Effector memory CD8-positive, alpha-beta T cell (primary cell): Measurements from ENCODE around the gene GTF2H3.

ENCODE experiments used
- ATAC-seq: fragments of 150-1000 bp; cut with Tn5 transposase; replicated peaks from 2 replicates; pipeline ENCODE4 v1.10.0; 2021; ENCODE audit warnings: mild to moderate bottlenecking, moderate library complexity
- DNase-seq, 3 experiments: peaks; one replicate each; pipeline ENCODE4 v3.0.0; 2021
- H3K27ac Mint-ChIP-seq, 2 donors: one replicate each; pipeline ENCODE4 v1.8.0; 2022; ENCODE audit warnings: mild to moderate bottlenecking in 2 of 2, mixed read lengths in 2 of 2, moderate library complexity in 2 of 2
- H3K27me3 Mint-ChIP-seq, 2 donors: one replicate each; pipeline ENCODE4 v1.8.0; 2022; ENCODE audit warnings: mixed read lengths in 2 of 2
- H3K36me3 Mint-ChIP-seq: one replicate; pipeline ENCODE4 v1.8.0; 2022; ENCODE audit warnings: mild to moderate bottlenecking, moderate library complexity, mixed read lengths; ENCODE audit not compliant: insufficient read depth
- H3K4me1 Mint-ChIP-seq, 2 donors: one replicate each; pipeline ENCODE4 v1.8.0; 2022; ENCODE audit warnings: low read depth in 2 of 2, mixed read lengths in 2 of 2
- H3K4me3 Mint-ChIP-seq, 2 donors: one replicate each; pipeline ENCODE4 v1.8.0; 2022; ENCODE audit warnings: mild to moderate bottlenecking in 2 of 2, mixed read lengths in 2 of 2, moderate library complexity in 2 of 2
- H3K9me3 Mint-ChIP-seq, 2 donors: one replicate each; pipeline ENCODE4 v1.8.0; 2022; ENCODE audit warnings: mixed read lengths in 2 of 2

Gene GTF2H3

GRCh38 chr12:123656392-123656791 lies 22.8 kb downstream of the GTF2H3 start:
- Mint-ChIP-seq H3K4me1 (peaks cover 0 to 2% of the 10 kb centered on the region in 2 donors), H3K9me3 (no peaks in the 10 kb centered on the region), H3K36me3 (peaks cover 23% of the 10 kb centered on the region), H3K27ac (peak overlapping the region in 1 of 2 donors; percentile 72), H3K27me3 (no peaks in the 10 kb centered on the region), H3K4me3 (no peak overlapping the region)
- no peak for ATAC-seq
- no peak for DNase-seq

GRCh38 chr12:123657211-123657610 lies 23.6 kb downstream of the GTF2H3 start:
- Mint-ChIP-seq H3K36me3 (peaks cover 15% of the 10 kb centered on the region), H3K27ac (no peak overlapping the region), H3K4me3 (no peak overlapping the region), H3K27me3 (no peaks in the 10 kb centered on the region), H3K9me3 (no peaks in the 10 kb centered on the region), H3K4me1 (peaks cover 0 to 2% of the 10 kb centered on the region in 2 donors)
- DNase-seq (no peak), ATAC-seq (no peak)

DNA sequence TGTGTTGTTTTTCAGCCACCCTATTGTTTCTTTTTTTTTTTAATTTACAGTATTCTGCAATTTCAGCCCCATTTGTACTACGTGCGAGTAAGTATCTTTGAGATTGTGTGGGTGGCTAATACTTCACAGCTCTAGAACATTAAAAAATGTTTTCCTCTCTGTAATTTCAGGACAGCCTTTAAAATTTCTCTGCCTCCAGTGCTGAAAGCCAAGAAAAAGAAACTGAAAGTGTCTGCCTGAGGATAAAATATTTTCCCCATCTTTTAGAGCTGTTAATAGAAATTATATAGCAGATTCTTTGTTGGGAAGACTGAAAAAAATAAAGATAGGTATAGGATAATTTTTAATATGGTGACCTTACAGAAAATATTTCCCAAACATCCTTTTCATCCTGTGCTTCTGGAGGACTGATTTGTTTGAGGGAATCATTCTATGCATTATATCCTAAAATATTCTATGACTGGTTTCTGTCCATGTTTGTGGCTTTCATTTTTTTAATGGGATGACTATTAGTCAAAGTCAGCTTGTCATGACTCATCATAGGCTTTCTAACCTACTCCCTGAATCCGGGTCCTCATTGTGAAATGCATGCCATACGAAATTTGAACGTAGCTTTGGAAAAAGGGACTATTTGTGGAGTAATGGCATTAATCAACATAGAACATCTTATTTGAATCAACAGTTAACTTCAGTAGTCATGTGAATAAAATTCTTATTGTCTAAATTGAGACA lies 26.5 kb downstream of the GTF2H3 start:
- Mint-ChIP-seq H3K9me3 (no peaks in the 10 kb centered on the region), H3K36me3 (peaks cover 7% of the 10 kb centered on the region), H3K27ac (peak overlapping the region; percentile 20 to 75), H3K4me1 (peaks cover 0 to 2% of the 10 kb centered on the region in 2 donors), H3K27me3 (no peaks in the 10 kb centered on the region), H3K4me3 (no peak overlapping the region)
- DNase-seq (no peak), ATAC-seq (no peak)

- ATAC-seq (no peak), DNase-seq (no peak)
- Mint-ChIP-seq H3K9me3 (no peaks in the 10 kb centered on the region), H3K27ac (no peak overlapping the region), H3K4me3 (no peak overlapping the region), H3K27me3 (no peaks in the 10 kb centered on the region), H3K4me1 (peaks cover 8 to 13% of the 10 kb centered on the region in 2 donors), H3K36me3 (peaks cover 5% of the 10 kb centered on the region)
Measured at GRCh38 chr12:123667771-123668170, 34.1 kb downstream of the GTF2H3 start.

DNA sequence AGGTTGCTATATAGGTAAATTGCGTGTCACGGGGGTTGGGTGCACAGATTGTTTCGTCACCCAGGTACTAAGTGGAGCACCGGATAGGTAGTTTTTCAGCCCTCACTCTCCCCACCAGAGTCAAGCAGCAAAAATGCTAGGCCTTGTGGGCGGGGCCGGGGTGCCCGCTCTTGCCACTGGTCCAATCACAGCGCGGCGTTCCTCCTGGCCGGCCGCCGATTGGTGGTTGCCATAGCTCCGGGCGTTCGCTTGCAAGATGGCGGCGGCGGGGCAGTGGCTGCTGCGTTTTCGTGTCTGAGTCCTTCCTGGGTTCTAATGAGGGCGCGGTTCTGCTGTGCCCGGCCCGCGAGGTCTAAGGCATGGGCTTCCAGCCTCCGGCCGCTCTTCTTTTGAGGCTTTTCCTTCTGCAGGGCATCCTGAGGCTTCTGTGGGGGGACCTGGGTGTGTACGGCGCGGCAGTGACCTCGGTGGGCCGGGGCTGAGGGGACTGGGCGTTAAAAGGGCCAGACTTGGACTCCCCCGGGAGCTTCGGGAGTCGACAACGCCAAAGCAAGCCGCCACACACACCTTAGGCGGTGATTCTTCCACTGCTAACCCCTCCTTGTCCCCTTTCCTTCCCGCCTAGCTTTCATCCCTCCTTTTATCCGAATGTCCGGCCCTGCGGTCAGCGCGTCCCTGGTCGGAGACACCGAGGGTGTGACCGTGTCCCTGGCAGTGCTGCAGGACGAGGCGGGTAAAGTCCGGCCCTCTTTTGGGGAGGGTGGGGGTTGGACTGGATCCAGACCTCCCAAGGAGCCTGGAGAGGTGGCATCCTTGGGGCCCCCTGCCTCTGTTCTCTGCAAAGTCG lies 37.5 kb downstream of the GTF2H3 start, which contains the start of gene TCTN2:
Gene TCTN2, plus strand, starts transcription at position 232 of the 847 bp plus-strand sequence. Its CDS starts 128 bp downstream, at position 360.
- Mint-ChIP-seq H3K36me3 (peaks cover 12% of the 10 kb centered on the region), H3K4me3 (peak within 1 kb of the TSS; percentile 86 to 92), H3K27ac (peak within 1 kb of the TSS; percentile 82 to 92), H3K4me1 (peaks cover 13% of the 10 kb centered on the region in 2 donors), H3K9me3 (no peaks in the 10 kb centered on the region), H3K27me3 (no peaks in the 10 kb centered on the region)
- ATAC-seq = peak; percentile 100
- peak; percentile 91 to 92 (median 91) for DNase-seq

- peak overlapping the region; percentile 44 to 92 for H3K27ac Mint-ChIP-seq
- no peak for ATAC-seq
- H3K9me3 Mint-ChIP-seq = no peaks in the 10 kb centered on the region
- H3K4me3 Mint-ChIP-seq = peak overlapping the region; percentile 86 to 92
- peaks cover 13% of the 10 kb centered on the region in 2 donors for H3K4me1 Mint-ChIP-seq
- no peak for DNase-seq
- no peaks in the 10 kb centered on the region for H3K27me3 Mint-ChIP-seq
- H3K36me3 Mint-ChIP-seq = peaks cover 14% of the 10 kb centered on the region
Measured at GRCh38 chr12:123671876-123672275, 38.2 kb downstream of the GTF2H3 start.

DNA sequence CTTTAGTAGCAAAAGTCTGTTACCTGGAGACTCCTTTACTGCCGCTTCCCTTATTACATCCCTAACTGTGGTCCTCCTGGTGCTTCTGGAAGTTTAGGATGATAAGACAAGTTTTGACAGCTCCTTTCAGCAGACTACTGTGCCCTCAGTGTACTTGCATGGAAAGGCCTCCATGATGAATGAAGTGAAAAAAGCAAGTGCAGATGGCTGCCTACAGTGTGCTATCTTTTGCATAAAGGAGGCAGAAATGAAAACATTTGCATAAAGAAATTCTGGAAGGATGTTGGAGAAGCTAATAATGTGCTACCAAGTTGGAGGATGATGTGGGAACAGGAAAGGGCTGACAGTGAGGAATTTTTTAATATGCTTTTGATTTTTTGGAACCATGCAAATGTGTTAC lies 41.8 kb downstream of the GTF2H3 start:
- no peak for DNase-seq
- Mint-ChIP-seq H3K4me3 (no peak overlapping the region), H3K9me3 (no peaks in the 10 kb centered on the region), H3K27ac (no peak overlapping the region), H3K36me3 (peaks cover 33% of the 10 kb centered on the region), H3K27me3 (no peaks in the 10 kb centered on the region), H3K4me1 (peaks cover 13% of the 10 kb centered on the region in 2 donors)
- ATAC-seq = no peak

GRCh38 chr12:123676616-123677320 lies 43.1 kb downstream of the GTF2H3 start:
- Mint-ChIP-seq H3K27ac (no peak overlapping the region), H3K27me3 (no peaks in the 10 kb centered on the region), H3K4me3 (no peak overlapping the region), H3K4me1 (peaks cover 3 to 12% of the 10 kb centered on the region in 2 donors), H3K36me3 (peaks cover 30% of the 10 kb centered on the region), H3K9me3 (no peaks in the 10 kb centered on the region)
- no peak for ATAC-seq
- no peak for DNase-seq

- no peak for ATAC-seq
- Mint-ChIP-seq H3K9me3 (no peaks in the 10 kb centered on the region), H3K36me3 (peaks cover 30% of the 10 kb centered on the region), H3K4me1 (no peaks in the 10 kb centered on the region), H3K27ac (no peak overlapping the region), H3K27me3 (no peaks in the 10 kb centered on the region), H3K4me3 (no peak overlapping the region)
- DNase-seq = no peak
Measured at GRCh38 chr12:123678981-123679380, 45.4 kb downstream of the GTF2H3 start.

- H3K36me3 Mint-ChIP-seq = peaks cover 22% of the 10 kb centered on the region
- no peaks in the 10 kb centered on the region for H3K9me3 Mint-ChIP-seq
- no peak overlapping the region for H3K4me3 Mint-ChIP-seq
- no peaks in the 10 kb centered on the region for H3K27me3 Mint-ChIP-seq
- no peak overlapping the region for H3K27ac Mint-ChIP-seq
- DNase-seq = no peak
- H3K4me1 Mint-ChIP-seq = no peaks in the 10 kb centered on the region
- ATAC-seq = no peak
Measured at GRCh38 chr12:123681605-123682004, 48.0 kb downstream of the GTF2H3 start.

- H3K4me1 Mint-ChIP-seq = no peaks in the 10 kb centered on the region
- no peak overlapping the region for H3K4me3 Mint-ChIP-seq
- DNase-seq = no peak
- H3K36me3 Mint-ChIP-seq = peaks cover 22% of the 10 kb centered on the region
- ATAC-seq = no peak
- H3K27ac Mint-ChIP-seq = no peak overlapping the region
- no peaks in the 10 kb centered on the region for H3K27me3 Mint-ChIP-seq
- no peaks in the 10 kb centered on the region for H3K9me3 Mint-ChIP-seq
Measured at GRCh38 chr12:123683964-123684363, 50.3 kb downstream of the GTF2H3 start.

DNA sequence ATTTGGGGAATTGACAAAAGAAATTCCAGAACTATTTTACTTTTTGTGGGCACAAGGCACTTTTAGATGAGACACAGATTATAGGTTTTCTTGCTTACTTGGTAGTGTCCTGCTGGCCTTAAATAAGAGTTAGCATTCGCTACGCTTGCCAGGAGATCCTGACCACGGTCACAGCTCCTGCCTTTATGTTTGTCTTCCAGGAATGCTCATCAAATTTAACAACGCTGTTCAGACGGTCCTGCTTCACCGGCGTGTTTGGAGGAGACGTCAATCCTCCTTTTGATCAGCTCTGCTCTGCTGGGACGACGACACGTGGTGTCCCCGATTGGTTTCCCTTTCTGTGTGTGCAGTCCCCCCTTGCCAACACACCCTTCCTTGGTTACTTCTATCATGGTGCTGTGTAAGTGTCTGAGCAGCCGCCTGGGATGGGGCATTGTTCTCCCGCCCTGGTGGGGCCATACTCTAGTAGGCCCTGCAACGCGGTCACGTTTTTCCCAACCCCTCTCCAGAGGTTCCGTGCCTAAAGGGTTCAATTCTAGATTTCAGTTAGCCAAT lies 53.1 kb downstream of the GTF2H3 start:
- no peak for ATAC-seq
- H3K27ac Mint-ChIP-seq = no peak overlapping the region
- no peaks in the 10 kb centered on the region for H3K4me1 Mint-ChIP-seq
- no peak for DNase-seq
- no peaks in the 10 kb centered on the region for H3K27me3 Mint-ChIP-seq
- H3K9me3 Mint-ChIP-seq = no peaks in the 10 kb centered on the region
- peaks cover 16% of the 10 kb centered on the region for H3K36me3 Mint-ChIP-seq
- no peak overlapping the region for H3K4me3 Mint-ChIP-seq

DNA sequence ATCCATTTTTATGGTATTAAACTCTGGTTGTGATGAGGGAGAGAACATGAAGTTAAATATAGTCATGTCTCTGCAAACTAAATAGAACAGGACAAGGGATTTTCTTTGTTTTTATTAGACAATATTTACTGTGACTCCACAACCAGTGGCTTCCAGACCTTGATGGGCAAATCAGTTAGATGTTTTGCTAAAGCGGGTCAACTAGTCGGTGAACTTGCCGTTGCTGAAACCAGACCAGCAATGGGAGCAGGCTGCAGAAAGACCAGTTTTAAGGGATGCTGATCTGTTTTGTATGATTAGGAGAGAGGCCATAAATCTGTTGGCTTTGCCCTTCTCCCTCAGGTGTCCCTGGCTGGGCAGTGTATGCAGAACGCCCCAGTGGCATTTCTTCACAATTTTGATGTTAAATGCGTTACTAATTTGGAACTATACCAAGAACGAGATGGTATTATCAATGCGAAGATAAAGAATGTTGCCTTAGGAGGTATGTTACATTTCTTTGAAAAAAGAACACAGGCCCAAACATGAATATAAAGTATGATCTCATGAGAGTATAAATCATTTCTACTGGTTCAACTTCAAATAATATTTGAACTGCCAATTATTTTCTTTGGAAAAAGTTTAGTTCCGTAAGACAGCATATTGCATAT lies 56.7 kb downstream of the GTF2H3 start:
- no peak for DNase-seq
- no peaks in the 10 kb centered on the region for H3K9me3 Mint-ChIP-seq
- no peak overlapping the region for H3K4me3 Mint-ChIP-seq
- H3K36me3 Mint-ChIP-seq = peaks cover 20% of the 10 kb centered on the region
- ATAC-seq = no peak
- H3K27me3 Mint-ChIP-seq = no peaks in the 10 kb centered on the region
- H3K4me1 Mint-ChIP-seq = no peaks in the 10 kb centered on the region
- H3K27ac Mint-ChIP-seq = no peak overlapping the region
